Measurements from ENCODE around the gene PATJ. TPM values are rescaled to one million over a fixed set of nuclear protein-coding genes. Genes with fewer than 3 reads are reported as not detected.
"Not testable (repeated sequence)": the region's sequence is repeated elsewhere in the genome, so short reads cannot be mapped to it uniquely, and the experiment has no call there.

Gene PATJ
- total RNA-seq, 1 donor from 2014 or later, result 4.0 TPM

DNA sequence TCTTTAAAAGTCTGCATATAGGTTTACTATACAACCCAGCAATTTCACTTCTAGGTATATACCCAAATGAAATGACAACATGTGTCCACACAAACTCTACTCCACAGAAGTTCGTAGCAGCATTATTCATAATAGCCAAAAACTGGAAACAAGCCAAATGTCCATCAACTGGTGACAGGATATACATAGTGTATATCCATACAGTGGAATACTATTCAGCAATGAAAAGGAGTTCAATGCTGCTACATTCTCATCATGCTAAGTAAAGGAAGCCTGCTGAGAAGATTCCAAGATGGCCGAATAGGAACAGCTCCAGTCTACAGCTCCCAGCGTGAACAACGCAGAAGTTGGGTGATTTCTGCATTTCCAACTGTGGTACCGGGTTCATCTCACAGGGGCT is 200.6 kb downstream of the PATJ start:
- no peak for DNase-seq (ENCODE audit: low read depth in 2 of 2)

GRCh38 chr1:61948685-61949084 is 206.4 kb downstream of the PATJ start:
- not testable (repeated sequence) for DNase-seq (ENCODE audit: low read depth in 2 of 2)

GRCh38 chr1:61950418-61950817 is 208.1 kb downstream of the PATJ start:
- DNase-seq (ENCODE audit: low read depth in 2 of 2), result peak; percentile 20 to 27

- no peak for DNase-seq (ENCODE audit: low read depth in 2 of 2)
Observed at GRCh38 chr1:61951731-61952580, 209.7 kb downstream of the PATJ start.

GRCh38 chr1:61952675-61953074 is 210.4 kb downstream of the PATJ start:
- no peak for DNase-seq (ENCODE audit: low read depth in 2 of 2)

DNA sequence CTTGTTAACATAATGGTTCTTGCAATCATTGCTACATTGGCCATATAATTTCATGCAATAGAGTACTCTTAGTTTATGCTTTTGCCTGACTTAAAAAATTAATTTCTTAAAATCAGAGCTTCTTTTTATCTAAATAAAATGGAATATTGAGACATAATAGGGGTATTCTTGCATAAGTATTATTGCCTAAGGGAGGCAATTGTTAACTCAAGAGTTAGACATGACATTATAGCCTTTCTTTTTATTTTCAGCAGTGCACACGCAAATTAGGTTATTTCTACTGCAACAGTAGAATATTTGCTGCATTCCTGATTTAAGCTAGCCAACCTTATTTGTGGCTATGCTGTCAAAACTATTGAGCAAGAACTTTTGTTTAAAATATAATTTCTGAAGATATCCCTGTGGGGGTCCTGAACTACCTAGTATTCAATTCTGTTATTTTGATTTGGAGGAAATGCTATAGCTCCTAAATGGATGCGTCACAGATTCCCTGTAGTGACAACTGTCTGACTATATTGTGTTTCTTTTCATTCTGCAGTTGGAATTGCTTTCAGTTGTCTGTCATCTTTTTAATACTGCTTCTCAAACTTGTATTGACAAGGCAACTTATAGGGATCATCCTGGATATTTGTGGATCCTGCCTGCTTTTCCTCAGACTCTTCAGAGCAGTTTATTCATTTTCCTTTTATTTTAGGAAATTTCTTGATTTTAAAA is 211.0 kb downstream of the PATJ start:
- no peak for DNase-seq (ENCODE audit: low read depth in 2 of 2)

DNA sequence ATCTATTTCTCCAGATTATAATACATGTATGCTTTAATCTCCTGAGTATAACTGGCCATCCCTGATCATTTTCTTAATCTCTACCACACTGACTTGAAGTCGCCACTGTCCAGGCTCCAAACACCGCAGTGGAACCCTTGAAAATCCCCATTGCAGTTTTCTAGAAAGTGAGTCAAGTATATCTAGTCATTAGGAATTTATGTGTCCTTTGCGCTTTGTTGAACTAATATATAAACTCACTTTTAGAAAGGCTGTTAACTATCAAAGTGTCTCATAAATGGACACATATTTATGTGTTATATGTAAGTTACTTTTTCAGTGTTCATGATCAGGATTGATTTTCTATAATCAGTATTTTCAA is 211.5 kb downstream of the PATJ start:
- DNase-seq (ENCODE audit: low read depth in 2 of 2), result no peak

GRCh38 chr1:61955261-61955660 is 213.0 kb downstream of the PATJ start:
- no peak for DNase-seq (ENCODE audit: low read depth in 2 of 2)

GRCh38 chr1:61956016-61956645 is 213.9 kb downstream of the PATJ start:
- DNase-seq (ENCODE audit: low read depth in 2 of 2), result no peak

- no peak for DNase-seq (ENCODE audit: low read depth in 2 of 2)
Observed at GRCh38 chr1:61956784-61957183, 214.5 kb downstream of the PATJ start.

- DNase-seq (ENCODE audit: low read depth in 2 of 2), result no peak
Observed at GRCh38 chr1:61961009-61961408, 218.7 kb downstream of the PATJ start.

DNA sequence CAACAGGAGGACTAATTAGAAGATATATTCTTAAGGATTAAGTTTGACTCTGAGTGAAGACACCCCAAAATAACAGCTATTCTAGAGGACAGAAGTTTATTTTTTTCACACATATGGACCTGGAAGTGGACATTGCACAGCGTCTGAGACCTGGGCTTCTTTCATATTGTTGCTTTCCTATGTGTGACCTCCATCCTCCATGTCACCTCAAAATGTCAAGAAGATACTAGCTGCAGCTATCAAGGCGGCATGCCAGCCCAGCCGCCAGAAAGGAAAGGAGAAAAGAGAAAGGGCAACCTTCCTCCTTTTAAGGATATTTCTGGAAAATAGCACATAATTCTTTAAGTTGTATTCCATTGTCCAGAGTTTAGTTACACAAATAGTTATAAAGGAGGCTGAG is 220.4 kb downstream of the PATJ start:
- no peak for DNase-seq (ENCODE audit: low read depth in 2 of 2)

- DNase-seq (ENCODE audit: low read depth in 2 of 2), result not testable (repeated sequence)
Observed at GRCh38 chr1:61966450-61967225, 224.4 kb downstream of the PATJ start.

GRCh38 chr1:61967750-61968149 is 225.5 kb downstream of the PATJ start:
- DNase-seq (ENCODE audit: low read depth in 2 of 2), result no peak

DNA sequence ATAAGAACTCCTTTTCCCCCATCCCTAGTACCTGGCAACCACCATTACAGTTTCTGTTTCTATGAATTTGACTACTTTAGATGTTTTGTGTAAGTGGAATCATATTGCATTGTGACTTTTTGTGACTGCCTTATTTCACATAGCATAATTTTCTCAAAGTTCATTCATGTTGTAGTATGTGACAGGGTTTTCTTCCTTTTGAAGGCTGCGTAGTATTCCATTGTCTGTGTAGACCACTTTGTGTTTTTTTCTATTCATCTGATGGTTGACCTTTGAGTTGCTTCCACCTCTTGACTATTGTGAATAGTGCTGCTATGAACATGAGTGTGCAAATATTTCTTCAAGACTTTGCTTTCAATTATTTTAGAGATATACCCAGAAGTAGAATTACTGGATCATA is 226.6 kb downstream of the PATJ start:
- DNase-seq (ENCODE audit: low read depth in 2 of 2), result no peak

DNA sequence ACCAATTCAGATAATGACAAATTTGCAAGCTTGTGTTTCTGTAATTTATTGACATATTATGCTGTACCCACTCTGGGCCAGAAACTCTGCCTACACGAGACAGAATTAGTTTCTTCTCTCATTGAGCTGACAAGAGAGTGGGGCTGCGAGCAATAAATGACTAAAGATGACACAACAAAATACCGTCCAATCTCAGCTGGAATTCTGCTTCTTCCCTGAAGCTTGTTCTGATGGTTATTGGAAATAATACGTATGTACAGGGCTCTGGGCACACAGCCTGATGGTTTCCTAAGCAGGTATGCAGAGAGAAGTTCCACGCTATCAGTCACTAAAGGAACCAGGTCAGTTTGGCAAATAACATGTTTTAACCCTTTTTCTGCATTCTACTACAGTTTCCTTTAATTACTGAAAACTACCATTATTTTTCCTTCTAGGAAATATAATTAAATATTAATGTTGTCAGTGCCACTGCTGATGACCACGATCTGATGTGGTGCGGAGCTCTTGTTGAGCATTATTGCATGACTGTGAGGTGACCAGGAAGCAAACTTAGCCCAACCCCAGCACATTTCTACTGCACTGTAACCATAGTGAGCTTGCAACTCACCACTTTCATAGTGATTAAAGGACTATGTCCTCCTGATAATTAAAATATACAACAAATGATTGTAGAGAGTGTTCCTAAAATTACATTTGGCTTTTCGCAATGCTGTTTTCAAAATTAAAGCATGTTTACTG is 231.0 kb downstream of the PATJ start:
- DNase-seq (ENCODE audit: low read depth in 2 of 2), result no peak

GRCh38 chr1:61975638-61976037 is 233.4 kb downstream of the PATJ start:
- no peak for DNase-seq (ENCODE audit: low read depth in 2 of 2)

GRCh38 chr1:61976566-61976965 is 234.3 kb downstream of the PATJ start:
- no peak for DNase-seq (ENCODE audit: low read depth in 2 of 2)

- DNase-seq (ENCODE audit: low read depth in 2 of 2), result no peak
Observed at GRCh38 chr1:61978796-61979195, 236.5 kb downstream of the PATJ start.

GRCh38 chr1:61979729-61980128 is 237.4 kb downstream of the PATJ start:
- DNase-seq (ENCODE audit: low read depth in 2 of 2), result no peak

DNA sequence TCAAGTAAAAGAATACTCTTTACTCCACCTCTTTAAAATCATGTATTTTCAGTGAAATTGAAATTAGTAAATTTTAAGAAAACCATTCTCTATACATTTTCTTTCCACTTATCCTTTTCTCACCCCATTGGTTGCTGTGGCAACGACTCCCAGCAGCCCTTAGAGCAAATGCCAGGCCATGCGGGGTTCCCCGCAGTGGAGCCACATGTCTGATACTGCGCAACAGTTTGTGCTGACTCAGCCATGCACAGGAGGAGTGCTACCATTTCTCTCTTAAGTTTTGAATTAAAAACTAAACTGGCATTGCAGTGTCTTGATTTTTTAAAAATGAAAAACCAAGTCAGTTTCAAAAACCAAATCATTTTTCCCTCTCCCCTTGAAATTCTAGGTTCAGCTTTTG is 238.3 kb downstream of the PATJ start:
- no peak for DNase-seq (ENCODE audit: low read depth in 2 of 2)

All from dermis microvascular lymphatic vessel endothelial cell (primary cell).